SU-DHL-6 (cell line): ENCODE data around the gene TAS2R1.

Source experiments
- CTCF ChIP-seq: fragments of 200-600 bp; sonication (generic); IDR thresholded peaks from one replicate; pipeline ENCODE4 v1.5.1; 2017; ENCODE audit warnings: antibody characterized with exemption, mild to moderate bottlenecking, low read length, moderate library complexity; ENCODE audit not compliant: insufficient read depth, poor library complexity, severe bottlenecking
- EZH2phosphoT487 ChIP-seq: fragments of 200-600 bp; sonication (generic), shearing (Covaris generic); conservative IDR thresholded peaks from 2 replicates; pipeline ENCODE4 v1.6.1; 2018; ENCODE audit warnings: mild to moderate bottlenecking, antibody characterized with exemption, low read length, moderate library complexity, mixed read lengths

- TF ChIP-seq EZH2phosphoT487, result no peak
- TF ChIP-seq CTCF, result no peak
These were observed 10.6 kb downstream of the TAS2R1 start for GRCh38 chr5:9619331-9620092.
